Fibroblast of lung (primary cell): ENCODE measurements around the gene NTPCR. TPM values are rescaled to one million over a fixed set of nuclear protein-coding genes. Genes with fewer than 3 reads are reported as not detected.

Experiments
- DNase-seq, 2 donors: peaks; one replicate each; pipeline versions ENCODE4 v3.0.0 to v3.0.0-alpha.2; 2010; ENCODE audit warnings: low read depth in 2 of 2
- H2AFZ ChIP-seq: 2 replicates; pipeline ENCODE4 v1.5.1; 2012; ENCODE audit warnings: low read length, control low read depth, inconsistent platforms
- H3K27ac ChIP-seq: 2 replicates; pipeline ENCODE4 v1.5.1; 2011; ENCODE audit warnings: low read length, control low read depth; ENCODE audit not compliant: insufficient read depth
- H3K27me3 ChIP-seq: 2 replicates; pipeline ENCODE4 v1.5.1; 2011; ENCODE audit warnings: mild to moderate bottlenecking, low read length; ENCODE audit not compliant: control insufficient read depth, insufficient read depth
- H3K36me3 ChIP-seq: 2 replicates; pipeline ENCODE4 v1.5.1; 2011; ENCODE audit warnings: low read length; ENCODE audit not compliant: control insufficient read depth, insufficient read depth
- H3K4me1 ChIP-seq: 2 replicates; pipeline ENCODE4 v1.5.1; 2011; ENCODE audit warnings: low read length; ENCODE audit not compliant: control insufficient read depth, insufficient read depth; ENCODE audit errors: extremely low read depth
- H3K4me2 ChIP-seq: 2 replicates; pipeline ENCODE4 v1.5.1; 2011; ENCODE audit warnings: low read length, control low read depth; ENCODE audit not compliant: insufficient read depth; ENCODE audit errors: extremely low read depth
- H3K4me3 ChIP-seq, 4 experiments: fragments of 200-600 bp in 1 of 4; sonication (generic) in 1 of 4; replicated peaks in 1 of 4; 2 replicates each; pipeline ENCODE4 v1.5.1; 2011 to 2016; ENCODE audit warnings: low read length in 4 of 4, low read depth in 3 of 4, mild to moderate bottlenecking in 3 of 4, control low read depth in 2 of 4, inconsistent platforms in 1 of 4, mixed read lengths in 1 of 4; ENCODE audit not compliant: insufficient read depth in 1 of 4; ENCODE audit errors: control extremely low read depth in 1 of 4
- H3K79me2 ChIP-seq: 2 replicates; pipeline ENCODE4 v1.5.1; 2012; ENCODE audit warnings: mild to moderate bottlenecking, low read length, inconsistent platforms; ENCODE audit not compliant: control insufficient read depth, insufficient read depth
- H3K9ac ChIP-seq: 2 replicates; pipeline ENCODE4 v1.5.1; 2011; ENCODE audit warnings: mild to moderate bottlenecking, low read length, control low read depth; ENCODE audit not compliant: insufficient read depth
- H3K9me3 ChIP-seq: 2 replicates; pipeline ENCODE4 v1.5.1; 2012; ENCODE audit warnings: low read depth, low read length; ENCODE audit not compliant: control insufficient read depth, insufficient read depth
- H4K20me1 ChIP-seq: 2 replicates; pipeline ENCODE4 v1.5.1; 2011; ENCODE audit warnings: low read length; ENCODE audit not compliant: control insufficient read depth, insufficient read depth; ENCODE audit errors: extremely low read depth
- CTCF ChIP-seq, 2 donors: IDR thresholded peaks in 1 of 2; conservative IDR thresholded peaks in 1 of 2; 1 replicate in 1 of 2; 2 replicates in 1 of 2; pipeline ENCODE4 v1.5.1; 2011 to 2012; ENCODE audit warnings: low read length in 2 of 2, control low read depth in 1 of 2, inconsistent platforms in 1 of 2, low read depth in 1 of 2, mild to moderate bottlenecking in 1 of 2
- EZH2 ChIP-seq: IDR thresholded peaks from 2 replicates; pipeline ENCODE4 v1.5.1; 2012; ENCODE audit warnings: low read length, control low read depth, mild to moderate bottlenecking; ENCODE audit errors: missing control alignments
- polyA plus RNA-seq, 2 donors: library from polyadenylated mRNA; depleted of rRNA in 1 of 2; stranded (reverse) in 1 of 2; unstranded in 1 of 2; fragments of >200 nt; gene quantifications; 2 replicates each; pipeline ENCODE4 v1.2.1, GENCODE V29; 2011 to 2012; ENCODE audit warnings: missing spikeins in 1 of 2
- total RNA-seq: library from RNA; depleted of rRNA; stranded (reverse); fragments of >200 nt; gene quantifications from 2 replicates; pipeline ENCODE4 v1.2.1, GENCODE V29; 2014

The NTPCR gene
- total and polyA plus RNA-seq, 2 donors (not counting 1 experiment from before 2014, with no cell fraction given) = 23.0 to 27.9 TPM

- Histone ChIP-seq H3K4me1 (no peaks in the 10 kb centered on the region), H4K20me1 (no peaks in the 10 kb centered on the region), H3K27ac (no peak overlapping the region), H3K36me3 (no peaks in the 10 kb centered on the region), H3K9ac (no peak overlapping the region), H3K9me3 (no peaks in the 10 kb centered on the region), H3K27me3 (no peaks in the 10 kb centered on the region), H3K4me2 (no peak overlapping the region), H3K79me2 (no peaks in the 10 kb centered on the region), H2AFZ (no peak overlapping the region), H3K4me3 (no peak overlapping the region)
- TF ChIP-seq CTCF (conservative IDR thresholded peaks at IDR 0.05 in 1 of 2, IDR thresholded peaks at IDR 0.05 in 1 of 2; ENCODE audit: low read depth in 1 of 2, low read length in 2 of 2) (no peak), EZH2 (no peak)
- no peak for DNase-seq
These were observed 7.8 kb upstream of the NTPCR start for GRCh38 chr1:232942413-232943294.

- no peaks in the 10 kb centered on the region for H3K79me2 ChIP-seq
- H3K27ac ChIP-seq = no peak overlapping the region
- H4K20me1 ChIP-seq = no peaks in the 10 kb centered on the region
- H2AFZ ChIP-seq = no peak overlapping the region
- no peak overlapping the region for H3K4me2 ChIP-seq
- TF ChIP-seq CTCF (conservative IDR thresholded peaks at IDR 0.05 in 1 of 2, IDR thresholded peaks at IDR 0.05 in 1 of 2; ENCODE audit: low read depth in 1 of 2, low read length in 2 of 2) (no peak), EZH2 (no peak)
- no peaks in the 10 kb centered on the region for H3K36me3 ChIP-seq
- no peaks in the 10 kb centered on the region for H3K27me3 ChIP-seq
- H3K4me1 ChIP-seq = no peaks in the 10 kb centered on the region
- no peaks in the 10 kb centered on the region for H3K9me3 ChIP-seq
- H3K9ac ChIP-seq = no peak overlapping the region
- DNase-seq = peak in 1 of 2 donors; percentile 19
- no peak overlapping the region for H3K4me3 ChIP-seq
These were observed 6.6 kb upstream of the NTPCR start for GRCh38 chr1:232943679-232944252.

- H3K4me3 ChIP-seq = no peak overlapping the region
- no peaks in the 10 kb centered on the region for H3K79me2 ChIP-seq
- H3K4me2 ChIP-seq = no peak overlapping the region
- H3K4me1 ChIP-seq = no peaks in the 10 kb centered on the region
- H3K27ac ChIP-seq = no peak overlapping the region
- H2AFZ ChIP-seq = no peak overlapping the region
- DNase-seq = no peak
- H3K9ac ChIP-seq = no peak overlapping the region
- no peaks in the 10 kb centered on the region for H4K20me1 ChIP-seq
- H3K9me3 ChIP-seq = no peaks in the 10 kb centered on the region
- TF ChIP-seq EZH2 (no peak), CTCF (conservative IDR thresholded peaks at IDR 0.05 in 1 of 2, IDR thresholded peaks at IDR 0.05 in 1 of 2; ENCODE audit: low read depth in 1 of 2, low read length in 2 of 2) (no peak)
- no peaks in the 10 kb centered on the region for H3K27me3 ChIP-seq
- no peaks in the 10 kb centered on the region for H3K36me3 ChIP-seq
These were observed 6.1 kb upstream of the NTPCR start for GRCh38 chr1:232944347-232944746.
